Raji (cell line): ENCODE results near the gene RGR.

Experiments used
- POLR2A ChIP-seq: IDR thresholded peaks from 2 replicates; pipeline ENCODE4 v1.6.1; 2011; ENCODE audit warnings: low read depth, low read length, control low read depth; ENCODE audit not compliant: insufficient read depth

The RGR gene

DNA sequence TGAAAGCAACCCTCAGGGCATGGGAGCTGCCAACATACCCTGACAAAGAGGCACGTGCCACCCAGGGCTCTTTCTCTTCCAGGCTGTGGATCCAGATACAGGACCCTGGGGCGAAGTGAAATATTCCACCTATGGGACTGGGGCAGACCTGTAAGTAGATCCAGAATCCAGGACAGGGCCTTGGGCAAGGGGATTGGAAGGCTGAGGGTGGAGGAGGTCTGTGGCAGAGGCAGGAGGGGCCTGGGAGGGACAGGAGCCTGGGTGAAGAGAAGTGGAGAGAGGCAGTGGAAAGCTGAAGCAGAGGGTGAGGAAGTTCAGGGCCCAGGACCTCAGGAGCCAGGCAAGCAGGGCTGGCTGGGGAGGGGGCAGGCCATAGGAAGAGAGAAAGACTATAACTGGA, 33.3 kb upstream of the RGR start:
- no peak for TF ChIP-seq POLR2A

DNA sequence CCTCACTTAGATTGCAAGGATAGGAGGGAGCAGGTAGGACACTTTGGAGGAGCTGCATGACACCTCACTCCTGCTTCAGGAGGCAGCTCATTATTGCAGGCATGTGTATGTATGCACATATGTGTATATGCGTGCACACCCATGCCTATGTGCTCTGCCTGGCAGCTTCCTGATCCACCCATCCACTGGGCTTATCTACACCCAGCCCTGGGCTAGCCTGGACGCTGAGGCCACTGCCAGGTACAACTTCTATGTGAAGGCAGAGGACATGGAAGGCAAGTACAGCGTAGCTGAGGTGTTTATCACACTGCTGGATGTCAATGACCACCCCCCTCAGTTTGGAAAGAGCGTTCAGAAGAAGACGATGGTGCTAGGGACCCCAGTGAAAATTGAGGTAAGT, 32.8 kb upstream of the RGR start:
- no peak for TF ChIP-seq POLR2A

DNA sequence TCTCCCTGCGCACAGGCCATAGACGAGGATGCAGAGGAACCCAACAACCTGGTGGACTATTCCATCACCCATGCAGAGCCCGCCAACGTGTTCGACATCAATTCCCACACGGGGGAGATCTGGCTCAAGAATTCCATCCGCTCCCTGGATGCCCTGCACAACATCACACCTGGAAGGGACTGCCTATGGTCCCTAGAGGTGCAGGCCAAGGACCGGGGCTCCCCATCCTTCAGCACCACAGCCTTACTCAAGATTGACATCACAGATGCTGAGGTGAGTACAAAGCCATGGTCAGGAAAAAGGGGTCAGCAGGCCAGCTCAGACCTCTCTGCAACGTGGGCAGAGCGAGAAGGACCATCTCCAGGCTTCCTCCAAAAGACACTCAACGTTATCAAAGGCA, 31.8 kb upstream of the RGR start:
- TF ChIP-seq POLR2A = no peak

DNA sequence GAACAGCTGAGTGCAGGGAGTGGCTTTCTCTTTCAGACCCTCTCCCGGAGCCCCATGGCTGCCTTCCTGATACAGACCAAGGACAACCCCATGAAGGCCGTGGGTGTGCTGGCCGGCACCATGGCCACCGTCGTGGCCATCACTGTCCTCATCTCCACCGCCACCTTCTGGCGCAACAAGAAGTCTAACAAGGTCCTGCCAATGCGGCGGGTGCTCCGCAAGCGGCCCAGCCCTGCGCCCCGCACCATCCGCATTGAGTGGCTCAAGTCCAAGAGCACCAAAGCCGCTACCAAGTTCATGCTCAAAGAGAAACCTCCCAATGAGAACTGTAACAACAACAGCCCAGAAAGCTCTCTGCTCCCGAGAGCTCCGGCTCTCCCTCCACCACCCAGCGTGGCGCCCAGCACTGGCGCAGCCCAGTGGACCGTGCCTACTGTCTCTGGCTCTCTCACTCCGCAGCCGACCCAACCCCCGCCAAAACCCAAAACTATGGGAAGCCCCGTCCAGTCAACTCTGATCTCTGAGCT, 30.7 kb upstream of the RGR start:
- TF ChIP-seq POLR2A = no peak

DNA sequence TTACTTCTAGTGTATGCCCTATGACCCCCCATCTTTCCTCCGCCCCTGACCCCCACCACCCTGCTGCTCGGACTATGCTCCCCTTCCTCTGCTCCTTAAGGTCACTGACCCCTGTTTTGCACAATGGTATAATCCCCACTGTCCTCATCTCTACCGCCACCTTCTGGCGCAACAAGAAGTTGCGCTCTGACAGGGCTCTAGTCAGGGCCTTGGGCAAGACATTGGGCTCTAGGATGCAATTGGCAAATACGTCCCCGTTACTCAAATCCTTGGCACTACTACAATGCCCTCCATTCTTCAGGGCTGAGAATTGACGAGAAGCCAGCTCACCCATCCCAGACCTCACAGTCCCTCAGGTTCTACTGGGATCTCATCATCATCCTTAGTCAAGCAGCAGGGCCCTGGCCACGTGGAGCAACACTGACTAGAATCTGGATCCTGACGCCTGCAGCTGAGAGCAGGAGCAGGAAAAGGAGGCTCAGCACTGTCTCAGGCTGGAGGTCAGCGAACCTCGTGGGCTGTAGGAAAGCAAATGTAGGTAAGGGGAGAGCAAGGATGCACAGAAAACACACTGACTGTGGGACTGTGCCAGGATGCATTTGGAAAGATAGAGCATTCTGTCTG, 30.1 kb upstream of the RGR start:
- TF ChIP-seq POLR2A = no peak

DNA sequence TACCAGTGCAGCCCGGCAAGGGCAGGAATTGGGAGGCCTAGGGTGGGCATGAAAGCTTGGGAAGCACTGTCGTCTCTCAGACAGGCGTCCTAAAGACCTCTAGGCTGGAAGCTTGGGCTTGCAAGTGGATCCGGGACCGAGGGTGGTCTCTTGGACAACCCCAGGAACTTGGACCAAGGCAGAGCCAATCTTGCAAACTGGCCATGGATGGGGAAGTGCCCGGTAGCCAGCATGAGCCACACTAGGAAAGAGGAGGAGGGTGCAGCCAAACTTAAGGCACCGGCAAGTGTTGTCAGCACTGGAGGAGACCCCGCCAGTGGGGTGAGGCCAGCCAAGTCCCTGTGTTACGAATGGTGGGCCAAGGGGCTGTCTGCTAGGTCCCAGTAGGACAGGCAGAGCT, 28.0 kb upstream of the RGR start:
- no peak for TF ChIP-seq POLR2A

DNA sequence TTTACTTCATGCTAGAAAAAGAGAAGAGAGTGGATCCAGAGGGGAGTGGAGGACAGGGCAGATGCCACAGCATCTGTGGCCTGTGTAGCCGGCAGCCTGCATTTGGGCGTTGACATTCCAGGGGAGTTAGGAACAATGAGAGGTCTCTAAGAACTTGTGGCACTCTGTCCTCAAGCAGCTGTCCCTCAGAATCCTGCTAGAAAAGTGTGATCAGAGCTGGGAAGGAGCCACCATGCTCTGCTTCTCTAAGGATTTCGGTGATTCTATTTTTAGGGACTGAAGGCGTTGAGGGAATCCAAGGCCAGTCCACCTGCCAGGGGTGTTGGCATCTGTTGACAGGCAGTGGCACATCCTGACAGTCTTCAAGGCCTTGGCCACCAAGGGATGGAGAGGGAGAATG, 27.1 kb upstream of the RGR start:
- no peak for TF ChIP-seq POLR2A

DNA sequence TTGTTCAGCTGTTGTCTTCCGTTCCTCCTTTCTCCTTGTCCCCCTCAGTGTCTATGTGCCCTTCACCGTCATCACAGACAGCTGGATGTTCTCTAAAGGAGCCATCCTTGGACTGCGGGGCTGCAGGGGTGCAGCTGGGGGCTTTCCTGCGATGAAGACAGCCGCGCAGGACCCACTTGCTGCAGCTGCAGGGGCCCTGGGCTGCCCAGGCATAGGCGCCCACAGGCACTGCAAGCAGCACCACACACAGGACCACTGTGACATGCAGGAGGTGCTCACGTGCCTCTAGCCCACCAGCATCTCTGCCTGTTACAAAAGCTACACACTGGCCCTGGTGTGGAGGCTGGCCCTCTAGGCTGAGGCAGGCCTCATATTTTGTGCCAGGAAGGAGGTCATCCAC, 22.9 kb upstream of the RGR start:
- no peak for TF ChIP-seq POLR2A

DNA sequence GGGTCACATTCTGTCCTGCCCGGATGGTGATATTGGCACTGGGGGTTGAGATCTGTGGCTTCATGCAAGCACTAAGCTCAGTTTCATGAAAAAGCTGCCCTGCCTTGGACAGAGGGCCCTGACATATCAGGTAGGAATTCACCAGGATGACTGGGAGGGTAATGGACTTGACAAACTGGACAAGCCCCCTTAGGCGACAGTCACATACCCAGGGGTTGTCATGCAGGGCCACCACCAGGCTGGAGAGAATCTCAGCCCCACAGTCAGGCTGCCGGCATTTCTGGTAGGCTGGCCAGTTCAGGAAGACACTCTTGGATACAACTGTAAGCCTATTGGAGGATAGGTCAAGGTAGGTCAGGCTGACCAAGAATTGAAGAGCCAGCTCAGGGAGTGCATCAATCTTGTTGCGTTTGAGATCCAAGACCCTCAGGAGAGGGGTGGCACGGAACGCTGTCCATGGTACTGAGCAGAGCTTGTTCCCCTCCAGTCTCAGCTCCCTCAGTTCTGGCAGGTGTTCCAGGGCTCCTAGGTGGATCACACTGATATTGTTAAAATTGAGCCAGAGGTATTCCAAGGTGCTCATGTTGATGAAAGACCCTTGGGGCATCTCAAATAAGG, 20.3 kb upstream of the RGR start:
- TF ChIP-seq POLR2A = no peak

DNA sequence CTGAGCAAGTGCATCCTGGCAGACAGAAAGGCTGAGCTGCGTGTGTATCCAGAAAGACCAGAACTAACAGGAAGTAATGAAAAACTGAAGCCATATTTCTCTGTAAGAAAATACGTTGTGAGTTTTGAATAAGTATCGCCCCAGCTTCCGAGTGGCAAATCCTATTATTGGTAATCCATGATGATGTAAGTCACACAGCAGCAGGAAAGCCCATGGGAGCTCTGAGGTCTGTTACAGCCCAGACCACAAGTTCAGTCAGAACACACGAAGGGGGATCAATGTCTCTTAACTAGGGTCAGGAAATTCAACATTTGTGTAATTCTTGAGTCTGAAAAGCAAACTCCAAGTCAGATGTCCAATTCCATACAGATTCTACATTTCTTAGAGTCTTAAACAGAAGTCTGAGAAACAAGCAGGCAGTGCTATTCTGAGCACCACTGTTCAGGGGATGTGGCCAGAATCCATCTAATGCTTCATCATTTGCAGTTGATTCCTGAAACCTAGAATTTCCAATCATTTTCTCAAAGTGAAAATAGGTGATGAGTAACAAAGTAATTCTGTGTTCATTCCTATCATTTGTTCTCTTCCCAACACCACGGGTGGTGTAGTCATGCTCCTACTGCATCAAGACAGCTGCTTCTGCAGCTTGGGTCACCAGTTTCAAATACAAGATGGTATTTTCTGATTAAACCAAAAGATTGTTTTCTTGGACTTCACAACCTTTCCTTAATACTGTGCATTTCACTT, 19.3 kb upstream of the RGR start, which contains the start of gene LRIT2:
LRIT2 (minus strand) TSS at position 118 of the 747 bp plus-strand sequence; CDS start at position 94, 24 bp downstream.
- TF ChIP-seq POLR2A = no peak

DNA sequence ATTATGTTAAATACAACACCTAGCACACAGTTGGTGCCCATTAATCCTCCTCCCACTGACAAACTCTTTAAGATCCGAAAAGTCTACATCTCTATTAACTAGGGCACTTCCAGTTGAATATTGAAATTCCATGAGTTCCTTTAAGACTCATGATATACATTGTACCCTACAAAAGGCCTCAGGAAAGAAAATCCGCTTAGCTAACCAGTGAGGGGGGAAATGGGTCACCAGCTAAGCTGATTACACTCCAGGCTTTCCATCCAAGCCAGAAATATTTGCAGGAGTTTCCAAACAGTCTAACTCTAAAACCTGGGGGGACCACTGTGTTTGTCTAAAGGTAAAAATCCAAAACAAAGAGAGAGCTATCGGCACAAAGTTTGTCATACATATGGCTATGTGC, 18.2 kb upstream of the RGR start:
- TF ChIP-seq POLR2A = no peak

DNA sequence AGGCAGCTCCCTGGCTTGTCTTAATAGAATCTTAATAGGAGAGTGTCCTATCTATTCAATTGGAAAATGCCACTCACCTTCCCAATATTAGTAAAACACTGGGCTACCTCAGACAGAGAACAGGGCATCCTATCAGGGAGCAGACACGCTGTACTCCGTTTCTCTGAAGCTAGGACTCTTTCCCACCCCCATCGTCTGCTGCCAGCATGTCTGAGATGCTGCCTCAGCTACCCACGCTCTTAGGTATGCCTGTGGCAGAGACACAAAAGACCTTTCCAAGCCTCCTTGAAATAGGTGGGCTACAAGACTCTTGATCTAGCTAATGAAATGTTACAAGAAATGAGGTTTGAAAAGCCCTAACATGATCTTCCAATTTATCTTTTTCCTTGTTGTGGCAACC, 17.0 kb upstream of the RGR start:
- TF ChIP-seq POLR2A = no peak

DNA sequence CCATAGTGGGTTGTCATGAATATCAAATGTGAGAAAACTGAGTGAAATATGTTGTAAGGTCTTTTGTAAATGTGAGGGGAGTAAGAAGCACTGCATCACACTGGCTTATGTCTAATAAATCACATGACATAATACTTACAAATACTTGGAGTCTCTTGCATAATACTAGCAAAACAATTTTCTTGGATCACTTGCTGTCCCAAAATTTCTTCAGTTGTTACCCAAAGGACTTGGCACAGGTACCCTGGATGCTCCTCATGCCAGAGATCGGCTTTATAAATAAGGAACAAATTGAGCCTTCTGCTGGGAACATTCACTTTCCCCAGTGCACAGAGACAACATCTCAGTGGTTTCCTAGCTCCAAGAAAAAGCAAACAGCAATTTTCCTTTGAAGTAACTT, 14.5 kb upstream of the RGR start:
- TF ChIP-seq POLR2A = no peak

DNA sequence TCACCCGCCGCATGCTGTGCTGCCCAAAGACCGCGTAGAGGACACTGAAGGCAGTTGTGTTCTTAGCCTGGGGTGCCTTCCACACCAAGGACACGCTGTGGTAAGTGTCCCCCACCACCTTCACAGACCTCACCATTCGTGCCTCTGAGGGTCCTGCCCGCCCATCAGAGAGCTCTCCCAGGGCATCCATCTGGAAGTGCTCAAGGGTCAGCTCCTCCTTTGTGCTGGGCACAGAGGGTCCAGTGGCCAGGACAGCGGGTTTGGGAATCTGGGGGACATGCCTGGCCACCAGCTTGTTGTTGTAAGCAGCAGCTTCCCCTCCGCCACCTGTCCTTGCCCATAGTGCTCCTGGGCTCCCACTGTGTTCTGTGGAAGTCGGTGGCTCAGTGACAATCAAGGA, 12.5 kb upstream of the RGR start:
- TF ChIP-seq POLR2A = no peak

DNA sequence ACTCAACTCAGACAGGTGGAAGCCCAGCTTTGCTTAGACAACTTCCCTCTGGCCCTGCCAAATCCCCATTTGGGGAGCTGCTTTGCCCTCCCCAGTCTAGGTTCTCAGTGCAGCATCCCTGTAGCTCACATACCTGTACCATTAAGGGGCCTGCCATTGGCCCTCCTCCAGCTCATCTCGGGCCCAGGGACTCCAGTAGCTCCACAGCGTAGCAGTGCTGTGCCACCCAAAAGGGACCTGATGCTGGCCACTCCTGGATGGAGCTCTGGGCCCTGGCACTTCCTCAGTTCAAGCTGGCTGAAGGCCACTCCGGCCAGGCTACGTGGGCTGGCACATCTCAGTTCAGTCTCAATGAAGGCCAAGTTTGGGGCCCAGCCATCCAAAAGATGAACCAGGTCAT, 10.9 kb upstream of the RGR start:
- no peak for TF ChIP-seq POLR2A

DNA sequence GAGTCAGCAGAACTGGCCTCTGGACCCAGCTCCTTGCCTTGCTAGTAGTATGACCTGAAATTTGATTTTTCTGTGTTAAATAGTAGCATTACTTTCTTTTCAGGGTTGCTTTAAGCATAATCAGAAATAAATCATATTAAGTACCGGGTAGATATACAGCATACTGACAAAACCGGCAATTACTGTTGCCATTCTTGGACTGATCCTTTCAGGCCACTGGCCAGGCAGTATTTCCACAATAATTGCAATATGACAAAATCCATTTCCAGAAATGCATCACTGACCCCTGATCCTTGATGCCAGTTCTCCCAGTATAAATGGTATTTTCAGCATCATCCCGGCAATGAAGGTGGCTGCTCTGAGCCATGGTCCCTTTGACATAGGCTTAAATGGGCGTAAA, 10.4 kb upstream of the RGR start:
- no peak for TF ChIP-seq POLR2A
